WERI-Rb-1 (cell line): ENCODE results near the gene CCBE1.
A peak's percentile ranks its signal among the peaks of the same experiment; 100 is the strongest.

ENCODE experiments used
- DNase-seq: peaks from one replicate; pipeline ENCODE4 v3.0.0-alpha.2; 2020
- H3K27ac ChIP-seq: fragments of 250-450 bp; sonication (Bioruptor Pico); 2 replicates; pipeline ENCODE4 v1.5.1; 2020; ENCODE audit warnings: mild to moderate bottlenecking, moderate library complexity
- H3K27me3 ChIP-seq: fragments of 250-450 bp; sonication (Bioruptor Pico); 2 replicates; pipeline ENCODE4 v1.5.1; 2021; ENCODE audit warnings: mild to moderate bottlenecking, low read depth, moderate library complexity; ENCODE audit not compliant: insufficient read depth, severe bottlenecking
- H3K36me3 ChIP-seq: fragments of 250-450 bp; sonication (Bioruptor Pico); 2 replicates; pipeline ENCODE4 v1.5.1; 2020; ENCODE audit warnings: mild to moderate bottlenecking, moderate library complexity
- H3K4me3 ChIP-seq: 2 replicates; pipeline ENCODE4 v1.5.1; 2011; ENCODE audit warnings: low read depth, mild to moderate bottlenecking, control low read depth, low read length
- H3K9me3 ChIP-seq: fragments of 250-450 bp; sonication (Bioruptor Pico); 2 replicates; pipeline ENCODE4 v1.5.1; 2021; ENCODE audit warnings: mild to moderate bottlenecking, moderate library complexity; ENCODE audit not compliant: severe bottlenecking
- CTCF ChIP-seq: IDR thresholded peaks from 2 replicates; pipeline ENCODE4 v1.5.1; 2011; ENCODE audit warnings: low read depth, mild to moderate bottlenecking, control low read depth, inconsistent platforms, low read length

The CCBE1 gene

GRCh38 chr18:59646963-59647307, 50.3 kb downstream of the CCBE1 start:
- no peaks in the 10 kb centered on the region for H3K36me3 ChIP-seq
- no peak for TF ChIP-seq CTCF
- H3K27me3 ChIP-seq, result peaks cover 27% of the 10 kb centered on the region
- no peak overlapping the region for H3K4me3 ChIP-seq
- H3K9me3 ChIP-seq, result no peaks in the 10 kb centered on the region
- no peak overlapping the region for H3K27ac ChIP-seq
- no peak for DNase-seq

- TF ChIP-seq CTCF, result peak; percentile 65
- DNase-seq, result no peak
Measured at GRCh38 chr18:59646228-59646962, 50.8 kb downstream of the CCBE1 start.

GRCh38 chr18:59643740-59644139, 53.5 kb downstream of the CCBE1 start:
- TF ChIP-seq CTCF, result no peak
- no peaks in the 10 kb centered on the region for H3K36me3 ChIP-seq
- no peak overlapping the region for H3K27ac ChIP-seq
- H3K4me3 ChIP-seq, result no peak overlapping the region
- DNase-seq, result no peak
- peaks cover 4% of the 10 kb centered on the region for H3K27me3 ChIP-seq
- no peaks in the 10 kb centered on the region for H3K9me3 ChIP-seq

More at GRCh38 chr18:59646228-59646962, 50.8 kb downstream of the CCBE1 start:
- no peaks in the 10 kb centered on the region for H3K36me3 ChIP-seq
- H3K9me3 ChIP-seq, result no peaks in the 10 kb centered on the region
- no peak overlapping the region for H3K27ac ChIP-seq
- peaks cover 26% of the 10 kb centered on the region for H3K27me3 ChIP-seq
- H3K4me3 ChIP-seq, result no peak overlapping the region

- no peak for TF ChIP-seq CTCF
Measured at GRCh38 chr18:59640721-59641120, 56.5 kb downstream of the CCBE1 start.

GRCh38 chr18:59639821-59640220, 57.4 kb downstream of the CCBE1 start:
- no peak for DNase-seq
- Histone ChIP-seq H3K36me3 (no peaks in the 10 kb centered on the region), H3K27me3 (no peaks in the 10 kb centered on the region), H3K4me3 (no peak overlapping the region), H3K9me3 (no peaks in the 10 kb centered on the region), H3K27ac (no peak overlapping the region)
- TF ChIP-seq CTCF, result no peak

More at GRCh38 chr18:59640721-59641120, 56.5 kb downstream of the CCBE1 start:
- Histone ChIP-seq H3K27me3 (no peaks in the 10 kb centered on the region), H3K27ac (no peak overlapping the region), H3K36me3 (no peaks in the 10 kb centered on the region), H3K9me3 (no peaks in the 10 kb centered on the region), H3K4me3 (no peak overlapping the region)
- DNase-seq, result no peak

GRCh38 chr18:59639136-59639535, 58.1 kb downstream of the CCBE1 start:
- H3K9me3 ChIP-seq, result no peaks in the 10 kb centered on the region
- no peak overlapping the region for H3K4me3 ChIP-seq
- TF ChIP-seq CTCF, result no peak
- no peaks in the 10 kb centered on the region for H3K36me3 ChIP-seq
- H3K27me3 ChIP-seq, result no peaks in the 10 kb centered on the region
- no peak overlapping the region for H3K27ac ChIP-seq
- no peak for DNase-seq
